B cell (primary cell): ENCODE results near the gene KCNJ10. TPM values are rescaled to one million over a fixed set of nuclear protein-coding genes. Genes with fewer than 3 reads are reported as not detected.

ENCODE experiments used
- ATAC-seq: fragments of 200-7000 bp; cut with Tn5 transposase; one replicate; pipeline ENCODE4 v1.10.0; 2021; ENCODE audit warnings: low read depth, mild to moderate bottlenecking, moderate number of reproducible peaks, moderate library complexity
- CTCF ChIA-PET: fragments of 350-600 bp; sonication (Branson Sonifier 250); formaldehyde crosslinking; loops from one replicate; lab custom pipeline; 2021; ENCODE audit warnings: antibody characterized with exemption, inconsistent platforms; lab: Charles Lee
- POLR2A ChIA-PET: fragments of 350-600 bp; sonication (Branson Sonifier 250); formaldehyde crosslinking; loops from one replicate; lab custom pipeline; 2021; ENCODE audit warnings: antibody characterized with exemption; lab: Charles Lee
- DNase-seq: peaks from one replicate; pipeline ENCODE4 v3.0.0; 2013
- H2AFZ ChIP-seq: 2 replicates; pipeline ENCODE4 v1.6.1; 2012; ENCODE audit warnings: mild to moderate bottlenecking, low read depth, low read length; ENCODE audit not compliant: insufficient read depth, poor library complexity, severe bottlenecking
- H3K27ac ChIP-seq, 2 donors: 1 replicate in 1 of 2; 2 replicates in 1 of 2; pipeline ENCODE4 v1.5.1; 2012 to 2013; ENCODE audit warnings: low read length in 2 of 2, mild to moderate bottlenecking in 2 of 2, moderate library complexity in 1 of 2
- H3K27me3 ChIP-seq, 4 experiments: fragments of 200-600 bp in 1 of 4; sonication (generic) in 1 of 4; replicated peaks in 1 of 4; 1 replicate in 2 of 4; 2 replicates in 2 of 4; pipeline versions ENCODE4 v1.6.1 to v1.7.0; 2013 to 2016; ENCODE audit warnings: low read length in 3 of 4, mild to moderate bottlenecking in 2 of 4, mixed read lengths in 1 of 4, moderate library complexity in 1 of 4; ENCODE audit not compliant: insufficient read depth in 4 of 4, control insufficient read depth in 3 of 4; ENCODE audit errors: control extremely low read depth in 1 of 4
- H3K36me3 ChIP-seq, 2 experiments: replicated peaks in 1 of 2; 1 replicate in 1 of 2; 2 replicates in 1 of 2; pipeline versions ENCODE4 v1.6.1 to v1.7.1; 2013; ENCODE audit warnings: low read length in 1 of 2; ENCODE audit not compliant: insufficient read depth in 2 of 2, control insufficient read depth in 1 of 2; ENCODE audit errors: control extremely low read depth in 1 of 2, extremely low read depth in 1 of 2
- H3K4me1 ChIP-seq, 2 donors: fragments of 200-600 bp in 1 of 2; sonication (generic) in 1 of 2; 1 replicate in 1 of 2; 2 replicates in 1 of 2; pipeline versions ENCODE4 v1.5.1 to v1.6.1; 2013 to 2017; ENCODE audit warnings: low read length in 2 of 2; ENCODE audit not compliant: control insufficient read depth in 2 of 2, insufficient read depth in 2 of 2
- H3K4me2 ChIP-seq: replicated peaks from 2 replicates; pipeline ENCODE3; 2012; ENCODE audit warnings: mild to moderate bottlenecking, low read depth, low read length; ENCODE audit not compliant: poor library complexity, severe bottlenecking
- H3K4me3 ChIP-seq, 5 experiments: fragments of 200-600 bp in 1 of 5; sonication (generic) in 1 of 5; 1 replicate in 3 of 5; 2 replicates in 2 of 5; pipeline versions ENCODE4 v1.5.1 to v1.7.0; 2011 to 2016; ENCODE audit warnings: low read length in 4 of 5, mild to moderate bottlenecking in 4 of 5, low read depth in 2 of 5, control low read depth in 1 of 5, moderate library complexity in 1 of 5; ENCODE audit not compliant: insufficient read depth in 1 of 5; ENCODE audit errors: control extremely low read depth in 1 of 5, extremely low read depth in 1 of 5
- H3K79me2 ChIP-seq: fragments of 200-600 bp; sonication (generic); one replicate; pipeline ENCODE4 v1.6.0; 2016; ENCODE audit warnings: low read length; ENCODE audit not compliant: control insufficient read depth, insufficient read depth
- H3K9ac ChIP-seq: fragments of 200-600 bp; sonication (generic); 2 replicates; pipeline ENCODE4 v1.6.1; 2017; ENCODE audit warnings: mild to moderate bottlenecking, low read length, moderate library complexity
- H3K9me3 ChIP-seq, 3 donors: one replicate each; pipeline versions ENCODE4 v1.6.1 to v1.7.1; 2013; ENCODE audit warnings: low read length in 2 of 3; ENCODE audit not compliant: control insufficient read depth in 2 of 3, insufficient read depth in 1 of 3; ENCODE audit errors: control extremely low read depth in 1 of 3
- H4K20me1 ChIP-seq: 2 replicates; pipeline ENCODE4 v1.6.0; 2012; ENCODE audit warnings: mild to moderate bottlenecking, low read length; ENCODE audit not compliant: insufficient read depth, control insufficient read depth, poor library complexity, severe bottlenecking
- H3K27ac Mint-ChIP-seq: one replicate; pipeline ENCODE4 v1.8.0; 2021; ENCODE audit warnings: mixed read lengths
- H3K27me3 Mint-ChIP-seq: one replicate; pipeline ENCODE4 v1.8.0; 2021; ENCODE audit warnings: mixed read lengths
- H3K4me1 Mint-ChIP-seq: one replicate; pipeline ENCODE4 v1.8.0; 2021; ENCODE audit warnings: mixed read lengths
- H3K4me3 Mint-ChIP-seq: one replicate; pipeline ENCODE4 v1.8.0; 2021; ENCODE audit warnings: mixed read lengths
- H3K9me3 Mint-ChIP-seq: one replicate; pipeline ENCODE4 v1.8.0; 2022; ENCODE audit warnings: mixed read lengths; ENCODE audit not compliant: insufficient read depth
- CTCF ChIP-seq: fragments of 200-600 bp; IDR thresholded peaks from one replicate; pipeline ENCODE4 v1.8.0; 2022; ENCODE audit warnings: antibody characterized with exemption, mild to moderate bottlenecking
- EZH2 ChIP-seq: IDR thresholded peaks from 2 replicates; pipeline ENCODE4 v1.6.1; 2012; ENCODE audit warnings: borderline replicate concordance, low read depth, mild to moderate bottlenecking, moderate library complexity, low read length; ENCODE audit not compliant: insufficient read depth, poor library complexity, severe bottlenecking
- WGBS: methylation state at CpG from one replicate; pipeline ENCODE4 v1.1.5; 2013; ENCODE audit warnings: missing lambda C conversion rate; ENCODE audit not compliant: insufficient coverage; 5-methylcytosine and 5-hydroxymethylcytosine counted together
- intact Hi-C: fragments of 100-400 bp; cut with micrococcal nuclease; formaldehyde crosslinking; loops from one replicate; pipeline ENCODE4 v1.10.0; 2022
- polyA plus RNA-seq: library from polyadenylated mRNA; depleted of rRNA; stranded (reverse); fragments of >200 nt; gene quantifications from 2 replicates; pipeline ENCODE4 v1.2.3, GENCODE V29; 2012
- total RNA-seq, 2 donors: library from RNA; stranded (reverse); fragments of 120-200 nt in 1 of 2; gene quantifications; 1 replicate in 1 of 2; 2 replicates in 1 of 2; pipeline versions ENCODE4 v1.2.3 to v1.2.4, GENCODE V29; 2013 to 2022

The KCNJ10 gene
- total and polyA plus RNA-seq, 2 donors (not counting 1 experiment from before 2014, with no cell fraction given), result not detected

DNA sequence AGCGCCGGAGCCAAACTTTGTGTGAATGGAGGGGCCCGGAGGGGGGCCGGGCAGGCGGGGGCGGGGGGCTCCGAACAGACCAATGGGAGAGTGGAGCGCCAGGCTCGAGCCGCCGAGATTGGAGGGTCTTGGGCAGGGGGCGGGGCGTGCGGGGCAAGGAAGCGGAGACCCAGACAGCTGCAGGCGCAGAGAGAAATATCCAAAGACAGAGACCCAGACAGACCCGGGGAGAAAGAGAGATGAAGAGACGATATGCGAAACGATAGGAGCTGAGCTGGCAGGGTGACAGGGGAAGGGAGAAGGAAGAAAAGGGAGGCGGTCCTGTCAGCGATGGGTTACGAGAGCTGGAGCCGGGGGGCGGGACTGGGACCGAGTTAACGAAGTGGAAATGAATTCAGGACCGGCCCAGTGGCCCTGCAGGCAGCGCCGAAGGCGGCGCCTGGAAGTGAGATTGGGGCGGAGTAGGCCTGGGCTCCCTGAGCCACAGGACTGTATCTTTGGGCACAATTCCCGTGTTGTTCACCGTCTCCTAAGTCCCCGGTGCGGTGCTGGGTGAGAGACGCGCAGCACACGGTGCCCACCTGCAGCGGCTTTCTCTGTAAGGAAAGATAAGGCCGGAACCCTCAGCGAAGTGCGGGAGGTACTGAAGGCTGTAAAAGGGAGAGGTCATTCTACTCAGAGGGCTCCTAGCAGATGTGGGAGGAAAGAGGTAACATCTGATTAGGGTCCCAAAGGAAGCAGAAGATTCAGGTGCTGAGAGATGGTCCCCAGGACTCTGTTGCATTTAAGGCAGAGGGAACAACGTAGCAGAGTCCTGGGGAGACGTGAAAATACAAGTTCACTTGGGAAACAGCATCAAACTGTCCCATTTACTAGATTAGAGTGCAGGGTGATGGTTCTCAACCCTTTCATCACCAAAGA lies 543 bp upstream of the KCNJ10 start:
- Histone ChIP-seq H3K9me3 (no peaks in the 10 kb centered on the region), H3K27ac (no peak overlapping the region), H3K9ac (peak overlapping the region; percentile 62), H3K4me3 (peak overlapping the region in 4 of 5 experiments; percentile 48 to 63 (median 60)), H3K79me2 (no peaks in the 10 kb centered on the region), H3K36me3 (no peaks in the 10 kb centered on the region), H4K20me1 (no peaks in the 10 kb centered on the region), H3K27me3 (peaks cover 0 to 32% (median 19%) of the 10 kb centered on the region in 4 experiments), H2AFZ (peak overlapping the region; percentile 77), H3K4me2 (peak overlapping the region; percentile 87), H3K4me1 (peaks cover 11 to 12% of the 10 kb centered on the region in 2 donors)
- ChIA-PET POLR2A (interaction anchor here (0.6 kb wide), 1 partner anchor 132 kb away, joined by 3 read pairs; no protein-coding TSS in a partner anchor), CTCF (interaction anchor here (0.7 to 3.7 kb wide), 6 partner anchors 8 to 31 kb away, joined by 3 to 27 read pairs (median 6); no protein-coding TSS in a partner anchor)
- peaks cover 56% of the 10 kb centered on the region for H3K27me3 Mint-ChIP-seq
- intact Hi-C loops, result loop anchor here (2.0 kb wide), 2 partner anchors 24 to 28 kb away; partner anchors contain the start of gene IGSF8
- TF ChIP-seq EZH2 (no peak), CTCF (no peak)
- under 1% methylated on average over 37 of the region's 46 CpGs for WGBS
- DNase-seq (peak; percentile 81), ATAC-seq (peak; percentile 98)
- H3K4me3 Mint-ChIP-seq, result peak overlapping the region; percentile 90
- no peaks in the 10 kb centered on the region for H3K9me3 Mint-ChIP-seq
- no peak overlapping the region for H3K27ac Mint-ChIP-seq
- H3K4me1 Mint-ChIP-seq, result peaks cover 12% of the 10 kb centered on the region
